GM12878 (cell line): ENCODE data around the gene COL19A1. TPM values are rescaled to one million over a fixed set of nuclear protein-coding genes. Genes with fewer than 3 reads are reported as not detected.
A peak's percentile ranks its signal among the peaks of the same experiment; 100 is the strongest.

Source experiments
- ATAC-seq: fragments of 200-7000 bp; cut with Tn5 transposase; 3 replicates; pipeline ENCODE4 v1.9.1; 2020; ENCODE audit warnings: mild to moderate bottlenecking, moderate library complexity
- BruUV-seq: library from RNA; stranded (reverse); fragments of 400-500 nt; replicated peaks from 2 replicates; lab custom pipeline; 2021; lab: Mats Ljungman, UMichigan
- CTCF ChIA-PET: fragments of 300-600 bp; sonication (Branson Sonifier 250); formaldehyde crosslinking; extraction: SDS; loops from one replicate; lab custom pipeline; 2021; ENCODE audit warnings: inconsistent platforms; lab: Yijun Ruan, JAX
- POLR2A ChIA-PET: fragments of 350-600 bp; formaldehyde crosslinking; extraction: SDS; loops from one replicate; lab custom pipeline; 2021; ENCODE audit warnings: inconsistent platforms; lab: Charles Lee
- RAD21 ChIA-PET: fragments of 300-600 bp; sonication (Branson Sonifier 250); formaldehyde crosslinking; loops from one replicate; lab custom pipeline; 2023; ENCODE audit warnings: antibody characterized with exemption; ENCODE audit not compliant: unreplicated experiment; lab: Charles Lee
- SMC1A ChIA-PET: fragments of 300-600 bp; sonication (Branson Sonifier 250); formaldehyde crosslinking; loops from one replicate; lab custom pipeline; 2023; ENCODE audit not compliant: unreplicated experiment, uncharacterized antibody; lab: Charles Lee
- DNase-seq: peaks from one replicate; pipeline ENCODE4 v3.0.0-alpha.2; 2011; ENCODE audit warnings: low read depth, low spot score
- FAIRE-seq: peaks from 3 replicates; lab custom pipeline; 2011; peaks lifted over from hg19 to GRCh38; lab: Jason Lieb, UNC
- H2AFZ ChIP-seq: 2 replicates; pipeline ENCODE4 v1.6.0; 2011; ENCODE audit warnings: low read depth, low read length, control low read depth; ENCODE audit not compliant: control insufficient read depth
- H3K27ac ChIP-seq: 2 replicates; pipeline ENCODE4 v1.5.1; 2011; ENCODE audit warnings: control low read depth; ENCODE audit not compliant: control insufficient read depth, insufficient read depth
- H3K27me3 ChIP-seq, 2 experiments: replicated peaks in 1 of 2; 2 replicates each; pipeline versions ENCODE4 v1.6.0 to v1.6.1; 2011; ENCODE audit warnings: low read length in 1 of 2; ENCODE audit not compliant: control insufficient read depth in 2 of 2, insufficient read depth in 2 of 2
- H3K36me3 ChIP-seq, 2 experiments: 2 replicates each; pipeline ENCODE4 v1.5.1; 2011; ENCODE audit warnings: low read length in 1 of 2; ENCODE audit not compliant: control insufficient read depth in 2 of 2, insufficient read depth in 2 of 2
- H3K4me1 ChIP-seq: 2 replicates; pipeline ENCODE4 v1.6.1; 2011; ENCODE audit warnings: mild to moderate bottlenecking, low read length, moderate library complexity, mixed read lengths; ENCODE audit not compliant: control insufficient read depth, insufficient read depth
- H3K4me2 ChIP-seq: 2 replicates; pipeline ENCODE4 v1.6.0; 2011; ENCODE audit warnings: control low read depth; ENCODE audit not compliant: control insufficient read depth, insufficient read depth
- H3K4me3 ChIP-seq: fragments of 200-600 bp; sonication (generic); 2 replicates; pipeline ENCODE4 v1.5.1; 2016
- H3K79me2 ChIP-seq: 2 replicates; pipeline ENCODE4 v1.6.0; 2011; ENCODE audit warnings: low read length; ENCODE audit not compliant: control insufficient read depth, insufficient read depth
- H3K9ac ChIP-seq: 2 replicates; pipeline ENCODE4 v1.8.0; 2011; ENCODE audit warnings: low read length, control low read depth, mixed read lengths; ENCODE audit not compliant: control insufficient read depth, insufficient read depth
- H3K9me3 ChIP-seq: replicated peaks from 3 replicates; pipeline ENCODE4 v1.5.1; 2011; ENCODE audit warnings: mild to moderate bottlenecking, low read length; ENCODE audit not compliant: control insufficient read depth, insufficient read depth
- H4K20me1 ChIP-seq: 2 replicates; pipeline ENCODE4 v1.6.0; 2011; ENCODE audit not compliant: control insufficient read depth, insufficient read depth
- CEBPB ChIP-seq, 2 experiments: fragments of 150-350 bp in 1 of 2; IDR thresholded peaks; 2 replicates each; pipeline ENCODE4 v1.6.1; 2012 to 2014; ENCODE audit warnings: low read depth in 2 of 2, low read length in 2 of 2, borderline replicate concordance in 1 of 2, inconsistent platforms in 1 of 2
- FOS ChIP-seq: IDR thresholded peaks from 3 replicates; pipeline ENCODE4 v1.6.1; 2011; ENCODE audit warnings: borderline replicate concordance; ENCODE audit not compliant: insufficient read length; ENCODE audit errors: extremely low read depth
- GATAD2B ChIP-seq: fragments of 450-650 bp; conservative IDR thresholded peaks from 2 replicates; pipeline ENCODE4 v1.6.1; 2017; ENCODE audit warnings: low read depth, mild to moderate bottlenecking, moderate library complexity
- LARP7 ChIP-seq: fragments of 450-650 bp; IDR thresholded peaks from 2 replicates; pipeline ENCODE4 v1.6.1; 2017; ENCODE audit warnings: mild to moderate bottlenecking
- NFYB ChIP-seq: IDR thresholded peaks from 2 replicates; pipeline ENCODE4 v1.6.1; 2011; ENCODE audit warnings: low read depth, mild to moderate bottlenecking, low read length, improper control_type of control experiment, moderate library complexity; ENCODE audit not compliant: insufficient read depth
- NR2C2 ChIP-seq: IDR thresholded peaks from 2 replicates; pipeline ENCODE4 v1.6.1; 2011; ENCODE audit warnings: borderline replicate concordance, low read depth; ENCODE audit not compliant: control insufficient read depth, insufficient read length
- POU2F2 ChIP-seq: IDR thresholded peaks from 3 replicates; pipeline ENCODE4 v1.6.1; 2011; ENCODE audit warnings: low read depth, mild to moderate bottlenecking, low read length, borderline replicate concordance
- SIN3A ChIP-seq: IDR thresholded peaks from 2 replicates; pipeline ENCODE4 v1.6.1; 2012; ENCODE audit warnings: low read depth, low read length, improper control_type of control experiment
- SREBF2 ChIP-seq: IDR thresholded peaks from 2 replicates; pipeline ENCODE4 v1.6.1; 2012; ENCODE audit warnings: mild to moderate bottlenecking, low read length
- ZBED1 ChIP-seq: IDR thresholded peaks from 2 replicates; pipeline ENCODE4 v1.6.1; 2016; ENCODE audit warnings: borderline replicate concordance
- WGBS: methylation state at CpG from one replicate; pipeline ENCODE4 v1.1.6; 2016; ENCODE audit warnings: low lambda C conversion rate; ENCODE audit not compliant: insufficient replicate concordance, insufficient coverage; ENCODE audit errors: missing lambda C conversion rate; 5-methylcytosine and 5-hydroxymethylcytosine counted together
- in situ Hi-C: fragments of 300-500 bp; cut with MboI; formaldehyde crosslinking; loops from 9 replicates; pipeline ENCODE4 v1.14.3; 2018; ENCODE audit warnings: mixed read lengths
- intact Hi-C: fragments of 100-400 bp; cut with micrococcal nuclease; formaldehyde crosslinking; loops from one replicate; pipeline ENCODE4 v1.14.2; 2022; ENCODE audit not compliant: unreplicated experiment
- polyA plus RNA-seq, 11 experiments: library from polyadenylated mRNA; depleted of rRNA in 4 of 11; unstranded in 6 of 11; stranded (reverse) in 5 of 11; fragments of >200 nt; fragmentation: Nextera tagmentation in 4 of 11; fragmentation: Illumina TruSeq in 1 of 11; extraction: Ambion mirVana in 4 of 11; extraction: Trizol in 1 of 11; gene quantifications; 1 replicate in 1 of 11; 2 replicates in 10 of 11; pipeline versions ENCODE4 v1.2.1 to v1.2.3, GENCODE V29; 2011 to 2016; ENCODE audit warnings: inconsistent platforms in 2 of 11, missing spikeins in 2 of 11, low read depth in 1 of 11
- total RNA-seq, 4 experiments: library from RNA; depleted of rRNA in 3 of 4; stranded (reverse); fragments of >200 nt in 3 of 4; fragmentation: Illumina TruSeq in 1 of 4; extraction: Trizol in 1 of 4; gene quantifications; 2 replicates each; pipeline versions ENCODE4 v1.2.1 to v1.2.3, GENCODE V29; 2013 to 2021
- TF ChIP-seq, protein P1 (sequence below): IDR thresholded peaks from 2 replicates; pipeline ENCODE4 v1.6.1; 2012; ENCODE audit warnings: low read depth, low read length, improper control_type of control experiment

Gene COL19A1
- total and polyA plus RNA-seq, 10 of the 15 experiments (the other 5 are each of a cell fraction or from before 2014, with no cell fraction given), result 1.1 to 13.5 (median 4.1) TPM

DNA sequence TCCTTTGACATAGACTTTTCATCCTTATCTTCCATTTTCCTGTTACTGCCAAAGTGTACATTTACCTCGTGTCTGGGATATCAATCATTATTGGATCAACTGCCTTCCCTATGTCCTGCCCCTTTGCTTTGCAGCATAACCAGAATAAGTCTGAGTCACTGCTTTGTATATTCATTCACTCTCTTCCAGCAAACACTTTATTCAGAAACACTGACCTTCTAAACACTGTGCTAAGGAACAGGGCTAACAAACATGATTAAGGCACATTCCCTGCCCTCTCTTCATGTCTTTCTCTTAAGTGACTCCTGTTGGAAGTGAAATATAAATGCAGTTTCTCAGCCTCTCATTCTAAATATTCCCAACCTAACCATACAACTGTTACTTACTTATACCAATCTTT lies 66.9 kb downstream of the COL19A1 start (continued):
- TF ChIP-seq, protein P1, sequence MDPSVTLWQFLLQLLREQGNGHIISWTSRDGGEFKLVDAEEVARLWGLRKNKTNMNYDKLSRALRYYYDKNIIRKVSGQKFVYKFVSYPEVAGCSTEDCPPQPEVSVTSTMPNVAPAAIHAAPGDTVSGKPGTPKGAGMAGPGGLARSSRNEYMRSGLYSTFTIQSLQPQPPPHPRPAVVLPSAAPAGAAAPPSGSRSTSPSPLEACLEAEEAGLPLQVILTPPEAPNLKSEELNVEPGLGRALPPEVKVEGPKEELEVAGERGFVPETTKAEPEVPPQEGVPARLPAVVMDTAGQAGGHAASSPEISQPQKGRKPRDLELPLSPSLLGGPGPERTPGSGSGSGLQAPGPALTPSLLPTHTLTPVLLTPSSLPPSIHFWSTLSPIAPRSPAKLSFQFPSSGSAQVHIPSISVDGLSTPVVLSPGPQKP, result no peak
- TF ChIP-seq, all 136 proteins: peak for 0

DNA sequence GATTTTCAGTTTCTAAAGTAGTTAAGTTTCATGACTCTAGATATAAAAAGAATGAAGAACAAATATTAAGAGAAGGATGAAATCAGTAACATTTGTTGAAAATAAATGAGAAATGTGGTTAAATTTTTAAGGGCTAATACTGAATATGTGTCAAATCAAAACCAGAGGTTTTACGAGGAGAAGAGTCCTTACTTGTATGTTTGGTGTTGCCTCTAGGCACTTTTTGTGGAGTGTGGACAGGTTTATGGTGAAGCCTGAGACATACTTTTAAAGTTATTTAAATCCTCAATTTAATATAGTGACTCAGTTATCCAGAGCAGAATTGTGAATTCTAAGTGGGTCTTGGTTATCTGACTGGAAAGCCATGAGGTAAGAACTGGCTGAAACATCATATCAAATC lies 68.7 kb downstream of the COL19A1 start:
- ChIA-PET RAD21 (no interaction called here), POLR2A (no interaction called here), SMC1A (no interaction called here), CTCF (no interaction called here)
- Histone ChIP-seq H3K36me3 (no peaks in the 10 kb centered on the region; a peak in 1 of 4 replicates), H3K9me3 (no peaks in the 10 kb centered on the region), H3K79me2 (no peaks in the 10 kb centered on the region), H3K27ac (no peak overlapping the region), H4K20me1 (no peaks in the 10 kb centered on the region), H2AFZ (no peak overlapping the region), H3K4me1 (no peaks in the 10 kb centered on the region), H3K27me3 (no peaks in the 10 kb centered on the region), H3K4me2 (no peak overlapping the region), H3K4me3 (no peak overlapping the region), H3K9ac (no peak overlapping the region)
- intact Hi-C loops (loop anchor here (5.0 kb wide), 1 partner anchor 98 kb away; no protein-coding TSS in a partner anchor), in situ Hi-C loops (no loop called here)
- BruUV-seq, result no TSS peak
- DNase-seq (no peak), FAIRE-seq (no peak), ATAC-seq (0 out of 3 replicates have a peak, but pooled peaks have one; percentile 34)
- TF ChIP-seq LARP7, result no peak
- no peak for TF ChIP-seq FOS
- no peak for TF ChIP-seq POU2F2
- no peak for TF ChIP-seq NFYB
- no peak for TF ChIP-seq SIN3A
- no peak for TF ChIP-seq GATAD2B
- TF ChIP-seq ZBED1, result no peak
- no peak for TF ChIP-seq NR2C2
- TF ChIP-seq CEBPB (IDR thresholded peaks at IDR 0.05; ENCODE audit: borderline replicate concordance in 1 of 2, low read depth in 2 of 2, low read length in 2 of 2), result no peak
- TF ChIP-seq, protein P1, result no peak
- no peak for TF ChIP-seq SREBF2
- 83% methylated on average over 1 of the region's 1 CpG for WGBS
